Endodermal cell (in vitro differentiated cells): Measurements from ENCODE around the gene TRERF1. TPM values are rescaled to one million over a fixed set of nuclear protein-coding genes. Genes with fewer than 3 reads are reported as not detected.

Experiments
- DNase-seq: peaks from one replicate; pipeline ENCODE4 v3.0.0-alpha.2; 2017
- H3K27ac ChIP-seq: 2 replicates; pipeline ENCODE4 v1.5.1; 2013; ENCODE audit warnings: mild to moderate bottlenecking, low read depth, low read length, moderate library complexity
- H3K27me3 ChIP-seq: 2 replicates; pipeline ENCODE4 v1.6.1; 2013; ENCODE audit warnings: mild to moderate bottlenecking, low read length, moderate library complexity; ENCODE audit not compliant: insufficient read depth, control insufficient read depth, poor library complexity, severe bottlenecking
- H3K36me3 ChIP-seq: 2 replicates; pipeline ENCODE4 v1.7.0; 2013; ENCODE audit warnings: mild to moderate bottlenecking, low read length, moderate library complexity; ENCODE audit not compliant: control insufficient read depth, insufficient read depth
- H3K4me1 ChIP-seq: one replicate; pipeline ENCODE4 v1.7.0; 2013; ENCODE audit warnings: low read length; ENCODE audit not compliant: control insufficient read depth, insufficient read depth
- H3K4me3 ChIP-seq: 2 replicates; pipeline ENCODE4 v1.5.1; 2013; ENCODE audit warnings: mild to moderate bottlenecking, low read length, moderate library complexity
- H3K9ac ChIP-seq: 2 replicates; pipeline ENCODE4 v1.6.1; 2013; ENCODE audit warnings: mild to moderate bottlenecking, low read length, moderate library complexity; ENCODE audit not compliant: poor library complexity, severe bottlenecking; ENCODE audit errors: extremely low read depth
- H3K9me3 ChIP-seq: 2 replicates; pipeline ENCODE4 v1.6.1; 2013; ENCODE audit warnings: mild to moderate bottlenecking, low read length, moderate library complexity; ENCODE audit not compliant: control insufficient read depth
- H3K27ac Mint-ChIP-seq: 2 replicates; pipeline ENCODE4 v1.8.0; 2020; ENCODE audit warnings: mixed read lengths
- H3K27me3 Mint-ChIP-seq: 2 replicates; pipeline ENCODE4 v1.8.0; 2021; ENCODE audit warnings: mild to moderate bottlenecking, mixed read lengths; ENCODE audit not compliant: insufficient read depth
- H3K36me3 Mint-ChIP-seq: 2 replicates; pipeline ENCODE4 v1.8.0; 2020; ENCODE audit warnings: low read depth, mixed read lengths
- H3K4me1 Mint-ChIP-seq: 2 replicates; pipeline ENCODE4 v1.8.0; 2020; ENCODE audit warnings: mixed read lengths
- H3K4me3 Mint-ChIP-seq: 2 replicates; pipeline ENCODE4 v1.8.0; 2020; ENCODE audit warnings: mild to moderate bottlenecking, moderate library complexity, mixed read lengths
- H3K9me3 Mint-ChIP-seq: 2 replicates; pipeline ENCODE4 v1.8.0; 2020; ENCODE audit warnings: mild to moderate bottlenecking, mixed read lengths
- CTCF ChIP-seq: fragments of 200-600 bp; sonication (generic); conservative IDR thresholded peaks from 2 replicates; pipeline ENCODE4 v1.5.0; 2021; ENCODE audit warnings: antibody characterized with exemption, mild to moderate bottlenecking
- WGBS, 2 experiments: methylation state at CpG; one replicate each; pipeline versions ENCODE4 v1.1.5 to v1.1.7; 2013; ENCODE audit warnings: missing lambda C conversion rate in 2 of 2, mixed read lengths in 1 of 2; ENCODE audit not compliant: insufficient coverage in 1 of 2, insufficient read length in 1 of 2; 5-methylcytosine and 5-hydroxymethylcytosine counted together
- total RNA-seq, 2 donors: library from RNA; stranded (reverse); fragmentation: NEBNext Ultra II Directional in 1 of 2; extraction: Animal tissue kit (Norgen Biotek cat#: 25700) in 1 of 2; gene quantifications; 2 replicates in 1 of 2; 3 replicates in 1 of 2; pipeline ENCODE4 v1.2.1, GENCODE V29; 2021

TRERF1 gene
- total RNA-seq, 2 donors from 2014 or later = 4.7 to 5.3 TPM

GRCh38 chr6:42316981-42317380, 134.7 kb downstream of the TRERF1 start:
- peaks cover 28% of the 10 kb centered on the region for H3K4me1 Mint-ChIP-seq
- Histone ChIP-seq H3K4me3 (no peak overlapping the region), H3K4me1 (peaks cover 9% of the 10 kb centered on the region), H3K27ac (no peak overlapping the region), H3K9ac (no peak overlapping the region), H3K27me3 (no peaks in the 10 kb centered on the region), H3K9me3 (no peaks in the 10 kb centered on the region), H3K36me3 (no peaks in the 10 kb centered on the region)
- no peak for TF ChIP-seq CTCF
- no peaks in the 10 kb centered on the region for H3K36me3 Mint-ChIP-seq
- peaks cover 2% of the 10 kb centered on the region for H3K9me3 Mint-ChIP-seq
- 79% methylated on average over 2 of the region's 2 CpGs; no CpG with 5 or more reads in 1 of the 2 experiments for WGBS, 2 experiments
- no peaks in the 10 kb centered on the region for H3K27me3 Mint-ChIP-seq
- no peak for DNase-seq
- H3K4me3 Mint-ChIP-seq = no peak overlapping the region
- peak overlapping the region; percentile 81 for H3K27ac Mint-ChIP-seq

- Mint-ChIP-seq H3K4me3 (no peak overlapping the region), H3K27me3 (no peaks in the 10 kb centered on the region), H3K27ac (peak overlapping the region; percentile 81), H3K9me3 (peaks cover 2% of the 10 kb centered on the region), H3K4me1 (peaks cover 28% of the 10 kb centered on the region), H3K36me3 (no peaks in the 10 kb centered on the region)
- peak; percentile 79 for DNase-seq
- Histone ChIP-seq H3K9me3 (no peaks in the 10 kb centered on the region), H3K9ac (no peak overlapping the region), H3K27me3 (no peaks in the 10 kb centered on the region), H3K36me3 (no peaks in the 10 kb centered on the region), H3K4me1 (peaks cover 9% of the 10 kb centered on the region), H3K27ac (no peak overlapping the region), H3K4me3 (no peak overlapping the region)
- no peak for TF ChIP-seq CTCF
- WGBS, 2 experiments = 60 to 70% methylated on average over 2 to 8 of the region's 8 CpGs
Observed at GRCh38 chr6:42315991-42316970, 135.4 kb downstream of the TRERF1 start.

- Mint-ChIP-seq H3K9me3 (peaks cover 2% of the 10 kb centered on the region), H3K4me3 (no peak overlapping the region), H3K27ac (peak overlapping the region; percentile 81), H3K27me3 (no peaks in the 10 kb centered on the region), H3K4me1 (peaks cover 28% of the 10 kb centered on the region), H3K36me3 (no peaks in the 10 kb centered on the region)
- H3K9ac ChIP-seq = no peak overlapping the region
- no peak overlapping the region for H3K4me3 ChIP-seq
- no peaks in the 10 kb centered on the region for H3K9me3 ChIP-seq
- H3K4me1 ChIP-seq = peaks cover 9% of the 10 kb centered on the region
- no peak for TF ChIP-seq CTCF
- H3K27me3 ChIP-seq = no peaks in the 10 kb centered on the region
- 91 to 93% methylated on average over 7 to 10 of the region's 10 CpGs for WGBS, 2 experiments
- H3K36me3 ChIP-seq = no peaks in the 10 kb centered on the region
- H3K27ac ChIP-seq = no peak overlapping the region
- no peak for DNase-seq
Observed at GRCh38 chr6:42315259-42315990, 136.3 kb downstream of the TRERF1 start.
